Natural killer cell (primary cell): ENCODE results near the gene LDLRAP1. TPM values are rescaled to one million over a fixed set of nuclear protein-coding genes. Genes with fewer than 3 reads are reported as not detected.

Source experiments
- ATAC-seq, 3 donors: fragments of 150-1000 bp in 2 of 3; fragments of 200-7000 bp in 1 of 3; cut with Tn5 transposase; 1 replicate in 1 of 3; 2 replicates in 2 of 3; pipeline ENCODE4 v1.10.0; 2021; ENCODE audit warnings: mild to moderate bottlenecking in 2 of 3, moderate library complexity in 2 of 3
- DNase-seq, 2 donors: peaks; one replicate each; pipeline versions ENCODE4 v3.0.0 to v3.0.0-alpha.2; 2013 to 2021; ENCODE audit warnings: mixed read lengths in 1 of 2
- H3K27ac ChIP-seq: one replicate; pipeline ENCODE4 v1.5.1; 2013; ENCODE audit warnings: mild to moderate bottlenecking, low read length
- H3K27me3 ChIP-seq: one replicate; pipeline ENCODE4 v1.6.1; 2013; ENCODE audit warnings: low read length; ENCODE audit not compliant: control insufficient read depth, insufficient read depth
- H3K36me3 ChIP-seq: one replicate; pipeline ENCODE4 v1.6.1; 2013; ENCODE audit warnings: low read length; ENCODE audit not compliant: control insufficient read depth, insufficient read depth
- H3K4me1 ChIP-seq: one replicate; pipeline ENCODE4 v1.6.1; 2013; ENCODE audit warnings: low read length; ENCODE audit not compliant: control insufficient read depth, insufficient read depth
- H3K4me3 ChIP-seq: one replicate; pipeline ENCODE4 v1.5.1; 2013; ENCODE audit warnings: low read length
- H3K9me3 ChIP-seq: one replicate; pipeline ENCODE4 v1.6.1; 2013; ENCODE audit warnings: low read length; ENCODE audit not compliant: control insufficient read depth, insufficient read depth
- H3K27ac Mint-ChIP-seq, 2 donors: one replicate each; pipeline ENCODE4 v1.8.0; 2022; ENCODE audit warnings: mild to moderate bottlenecking in 2 of 2, mixed read lengths in 2 of 2, moderate library complexity in 1 of 2
- H3K27me3 Mint-ChIP-seq, 2 donors: one replicate each; pipeline ENCODE4 v1.8.0; 2022; ENCODE audit warnings: low read depth in 2 of 2, mixed read lengths in 2 of 2
- H3K36me3 Mint-ChIP-seq: one replicate; pipeline ENCODE4 v1.8.0; 2022; ENCODE audit warnings: mixed read lengths
- H3K4me1 Mint-ChIP-seq, 2 donors: one replicate each; pipeline ENCODE4 v1.8.0; 2022; ENCODE audit warnings: mixed read lengths in 2 of 2
- H3K4me3 Mint-ChIP-seq: one replicate; pipeline ENCODE4 v1.8.0; 2022; ENCODE audit warnings: mild to moderate bottlenecking, moderate library complexity, mixed read lengths
- H3K9me3 Mint-ChIP-seq, 2 donors: one replicate each; pipeline ENCODE4 v1.8.0; 2022; ENCODE audit warnings: mixed read lengths in 2 of 2
- CTCF ChIP-seq: fragments of 200-600 bp; IDR thresholded peaks from one replicate; pipeline ENCODE4 v1.8.0; 2022; ENCODE audit warnings: antibody characterized with exemption
- WGBS: methylation state at CpG from one replicate; pipeline ENCODE4 v1.1.7; 2013; ENCODE audit warnings: missing lambda C conversion rate; ENCODE audit not compliant: insufficient coverage; 5-methylcytosine and 5-hydroxymethylcytosine counted together
- intact Hi-C: fragments of 100-400 bp; cut with micrococcal nuclease; formaldehyde crosslinking; loops from one replicate; pipeline ENCODE4 v1.14.2; 2022
- total RNA-seq, 4 donors: library from RNA; stranded (reverse); fragments of 120-200 nt in 1 of 4; gene quantifications; one replicate each; pipeline versions ENCODE4 v1.2.3 to v1.2.4, GENCODE V29; 2013 to 2022

Gene LDLRAP1
- total RNA-seq, 3 donors from 2014 or later (not counting 1 experiment from before 2014, with no cell fraction given) = 25.2 to 34.0 (median 27.4) TPM

- ATAC-seq (no peak), DNase-seq (no peak)
- H3K27me3 ChIP-seq = no peaks in the 10 kb centered on the region
- 96% methylated on average over 7 of the region's 7 CpGs for WGBS
- H3K36me3 ChIP-seq = no peaks in the 10 kb centered on the region
- H3K36me3 Mint-ChIP-seq = no peaks in the 10 kb centered on the region
- no peak overlapping the region for H3K4me3 Mint-ChIP-seq
- H3K9me3 Mint-ChIP-seq = no peaks in the 10 kb centered on the region
- no peak overlapping the region for H3K27ac Mint-ChIP-seq
- intact Hi-C loops = no loop called here
- peaks cover 0 to 3% of the 10 kb centered on the region in 2 donors for H3K27me3 Mint-ChIP-seq
- TF ChIP-seq CTCF = no peak
- H3K9me3 ChIP-seq = no peaks in the 10 kb centered on the region
- no peaks in the 10 kb centered on the region for H3K4me1 ChIP-seq
- no peaks in the 10 kb centered on the region for H3K4me1 Mint-ChIP-seq
- no peak overlapping the region for H3K27ac ChIP-seq
- H3K4me3 ChIP-seq = no peak overlapping the region
These were observed 14.4 kb upstream of the LDLRAP1 start for GRCh38 chr1:25528881-25529517.

GRCh38 chr1:25529518-25530185 lies 13.8 kb upstream of the LDLRAP1 start:
- no peaks in the 10 kb centered on the region for H3K9me3 Mint-ChIP-seq
- Histone ChIP-seq H3K27ac (no peak overlapping the region), H3K27me3 (no peaks in the 10 kb centered on the region), H3K9me3 (no peaks in the 10 kb centered on the region), H3K4me3 (no peak overlapping the region), H3K36me3 (no peaks in the 10 kb centered on the region), H3K4me1 (no peaks in the 10 kb centered on the region)
- TF ChIP-seq CTCF = no peak
- peaks cover 0 to 3% of the 10 kb centered on the region in 2 donors for H3K27me3 Mint-ChIP-seq
- H3K27ac Mint-ChIP-seq = no peak overlapping the region
- intact Hi-C loops = no loop called here
- H3K4me1 Mint-ChIP-seq = no peaks in the 10 kb centered on the region
- DNase-seq (no peak), ATAC-seq (peak in 1 of 3 donors; percentile 24)
- no peaks in the 10 kb centered on the region for H3K36me3 Mint-ChIP-seq
- H3K4me3 Mint-ChIP-seq = no peak overlapping the region
- WGBS = 73% methylated on average over 17 of the region's 18 CpGs

GRCh38 chr1:25530186-25531081 lies 13.0 kb upstream of the LDLRAP1 start:
- no peak overlapping the region for H3K27ac ChIP-seq
- H3K9me3 ChIP-seq = no peaks in the 10 kb centered on the region
- intact Hi-C loops = no loop called here
- WGBS = 94% methylated on average over 22 of the region's 22 CpGs
- H3K27ac Mint-ChIP-seq = no peak overlapping the region
- no peak overlapping the region for H3K4me3 ChIP-seq
- H3K36me3 ChIP-seq = no peaks in the 10 kb centered on the region
- no peaks in the 10 kb centered on the region for H3K4me1 ChIP-seq
- H3K27me3 ChIP-seq = no peaks in the 10 kb centered on the region
- H3K27me3 Mint-ChIP-seq = peaks cover 0 to under 1% of the 10 kb centered on the region in 2 donors
- no peak for ATAC-seq
- no peak overlapping the region for H3K4me3 Mint-ChIP-seq
- H3K4me1 Mint-ChIP-seq = no peaks in the 10 kb centered on the region
- no peak for DNase-seq
- no peaks in the 10 kb centered on the region for H3K36me3 Mint-ChIP-seq
- no peak for TF ChIP-seq CTCF
- H3K9me3 Mint-ChIP-seq = no peaks in the 10 kb centered on the region
